Panc1 (cell line): ENCODE results near the gene PPP2R3B.

Experiments
- POLR2AphosphoS5 ChIP-seq: IDR thresholded peaks from 2 replicates; pipeline ENCODE4 v1.6.1; 2012; ENCODE audit warnings: mild to moderate bottlenecking, low read depth, low read length, moderate library complexity
- SIN3A ChIP-seq: IDR thresholded peaks from 2 replicates; pipeline ENCODE4 v1.6.1; 2012; ENCODE audit warnings: low read depth, mild to moderate bottlenecking, low read length, moderate library complexity, borderline replicate concordance; ENCODE audit not compliant: insufficient read depth
- TF ChIP-seq, protein P1 (sequence below): fragments of 450-650 bp; IDR thresholded peaks from 2 replicates; pipeline ENCODE4 v1.5.1; 2017; ENCODE audit warnings: mild to moderate bottlenecking
- TF ChIP-seq, protein P2 (sequence below), 2 experiments: IDR thresholded peaks; 2 replicates each; pipeline ENCODE4 v1.6.1; 2011 to 2012; ENCODE audit warnings: low read depth in 2 of 2, control low read depth in 1 of 2, low read length in 1 of 2, mild to moderate bottlenecking in 1 of 2, moderate library complexity in 1 of 2; ENCODE audit not compliant: insufficient read depth in 1 of 2

- TF ChIP-seq, protein P1, sequence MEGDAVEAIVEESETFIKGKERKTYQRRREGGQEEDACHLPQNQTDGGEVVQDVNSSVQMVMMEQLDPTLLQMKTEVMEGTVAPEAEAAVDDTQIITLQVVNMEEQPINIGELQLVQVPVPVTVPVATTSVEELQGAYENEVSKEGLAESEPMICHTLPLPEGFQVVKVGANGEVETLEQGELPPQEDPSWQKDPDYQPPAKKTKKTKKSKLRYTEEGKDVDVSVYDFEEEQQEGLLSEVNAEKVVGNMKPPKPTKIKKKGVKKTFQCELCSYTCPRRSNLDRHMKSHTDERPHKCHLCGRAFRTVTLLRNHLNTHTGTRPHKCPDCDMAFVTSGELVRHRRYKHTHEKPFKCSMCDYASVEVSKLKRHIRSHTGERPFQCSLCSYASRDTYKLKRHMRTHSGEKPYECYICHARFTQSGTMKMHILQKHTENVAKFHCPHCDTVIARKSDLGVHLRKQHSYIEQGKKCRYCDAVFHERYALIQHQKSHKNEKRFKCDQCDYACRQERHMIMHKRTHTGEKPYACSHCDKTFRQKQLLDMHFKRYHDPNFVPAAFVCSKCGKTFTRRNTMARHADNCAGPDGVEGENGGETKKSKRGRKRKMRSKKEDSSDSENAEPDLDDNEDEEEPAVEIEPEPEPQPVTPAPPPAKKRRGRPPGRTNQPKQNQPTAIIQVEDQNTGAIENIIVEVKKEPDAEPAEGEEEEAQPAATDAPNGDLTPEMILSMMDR: no peak
- TF ChIP-seq, protein P2, sequence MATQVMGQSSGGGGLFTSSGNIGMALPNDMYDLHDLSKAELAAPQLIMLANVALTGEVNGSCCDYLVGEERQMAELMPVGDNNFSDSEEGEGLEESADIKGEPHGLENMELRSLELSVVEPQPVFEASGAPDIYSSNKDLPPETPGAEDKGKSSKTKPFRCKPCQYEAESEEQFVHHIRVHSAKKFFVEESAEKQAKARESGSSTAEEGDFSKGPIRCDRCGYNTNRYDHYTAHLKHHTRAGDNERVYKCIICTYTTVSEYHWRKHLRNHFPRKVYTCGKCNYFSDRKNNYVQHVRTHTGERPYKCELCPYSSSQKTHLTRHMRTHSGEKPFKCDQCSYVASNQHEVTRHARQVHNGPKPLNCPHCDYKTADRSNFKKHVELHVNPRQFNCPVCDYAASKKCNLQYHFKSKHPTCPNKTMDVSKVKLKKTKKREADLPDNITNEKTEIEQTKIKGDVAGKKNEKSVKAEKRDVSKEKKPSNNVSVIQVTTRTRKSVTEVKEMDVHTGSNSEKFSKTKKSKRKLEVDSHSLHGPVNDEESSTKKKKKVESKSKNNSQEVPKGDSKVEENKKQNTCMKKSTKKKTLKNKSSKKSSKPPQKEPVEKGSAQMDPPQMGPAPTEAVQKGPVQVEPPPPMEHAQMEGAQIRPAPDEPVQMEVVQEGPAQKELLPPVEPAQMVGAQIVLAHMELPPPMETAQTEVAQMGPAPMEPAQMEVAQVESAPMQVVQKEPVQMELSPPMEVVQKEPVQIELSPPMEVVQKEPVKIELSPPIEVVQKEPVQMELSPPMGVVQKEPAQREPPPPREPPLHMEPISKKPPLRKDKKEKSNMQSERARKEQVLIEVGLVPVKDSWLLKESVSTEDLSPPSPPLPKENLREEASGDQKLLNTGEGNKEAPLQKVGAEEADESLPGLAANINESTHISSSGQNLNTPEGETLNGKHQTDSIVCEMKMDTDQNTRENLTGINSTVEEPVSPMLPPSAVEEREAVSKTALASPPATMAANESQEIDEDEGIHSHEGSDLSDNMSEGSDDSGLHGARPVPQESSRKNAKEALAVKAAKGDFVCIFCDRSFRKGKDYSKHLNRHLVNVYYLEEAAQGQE (IDR thresholded peaks at IDR 0.05; ENCODE audit: insufficient read depth in 1 of 2, low read depth in 2 of 2, low read length in 1 of 2): no peak
- TF ChIP-seq POLR2AphosphoS5 (no peak), SIN3A (no peak)
Observed at GRCh38 chrX:378443-378842, 8.3 kb downstream of the PPP2R3B start.
